K562 (cell line): ENCODE measurements around the gene CHST13. TPM values are rescaled to one million over a fixed set of nuclear protein-coding genes. Genes with fewer than 3 reads are reported as not detected.

ENCODE experiments used
- GATAD2A ChIP-seq: fragments of 450-650 bp; IDR thresholded peaks from 2 replicates; pipeline ENCODE4 v1.6.1; 2017
- SMAD4 ChIP-seq: fragments of 250-450 bp; sonication (Bioruptor Pico); conservative IDR thresholded peaks from 2 replicates; pipeline ENCODE4 v1.8.0; 2021; ENCODE audit warnings: inconsistent platforms, mild to moderate bottlenecking, moderate library complexity
- YY1 ChIP-seq, 3 experiments: IDR thresholded peaks; 2 replicates each; pipeline ENCODE4 v1.6.1; 2011; ENCODE audit warnings: low read length in 2 of 3, mild to moderate bottlenecking in 2 of 3, moderate library complexity in 2 of 3, borderline replicate concordance in 1 of 3, control low read depth in 1 of 3, low read depth in 1 of 3; ENCODE audit not compliant: insufficient read depth in 3 of 3, insufficient replicate concordance in 2 of 3, control insufficient read depth in 1 of 3, insufficient read length in 1 of 3; ENCODE audit errors: extremely low read depth in 1 of 3
- ZNF311 ChIP-seq: fragments of 250-450 bp; sonication (Bioruptor Pico); IDR thresholded peaks from 2 replicates; pipeline ENCODE4 v1.4.0; 2020; ENCODE audit warnings: mild to moderate bottlenecking, moderate library complexity
- polyA plus RNA-seq, 8 experiments: library from polyadenylated mRNA; depleted of rRNA in 4 of 8; stranded (reverse) in 5 of 8; unstranded in 3 of 8; fragments of >200 nt; fragmentation: Nextera tagmentation in 2 of 8; fragmentation: Illumina TruSeq in 1 of 8; extraction: Ambion mirVana in 2 of 8; extraction: Trizol in 1 of 8; gene quantifications; 2 replicates each; pipeline versions ENCODE4 v1.2.1 to v1.2.3, GENCODE V29; 2011 to 2014; ENCODE audit warnings: inconsistent platforms in 1 of 8, missing spikeins in 1 of 8
- total RNA-seq, 7 experiments: library from RNA; depleted of rRNA in 6 of 7; stranded (reverse); fragments of >200 nt in 6 of 7; fragmentation: Illumina TruSeq in 2 of 7; extraction: Trizol in 2 of 7; gene quantifications; 2 replicates each; pipeline versions ENCODE4 v1.2.1 to v1.2.3, GENCODE V29; 2011 to 2021; ENCODE audit warnings: low replicate concordance in 1 of 7
- TF ChIP-seq, protein P1 (sequence below), 2 experiments: fragments of 450-650 bp in 1 of 2; sonication (generic) in 1 of 2; formaldehyde crosslinking in 1 of 2; IDR thresholded peaks; 2 replicates each; pipeline versions ENCODE4 v1.7.1 to v1.9.0; 2016 to 2022; ENCODE audit warnings: inconsistent platforms in 1 of 2, mild to moderate bottlenecking in 1 of 2, missing genetic modification reagents in 1 of 2

CHST13 gene
- total and polyA plus RNA-seq, 9 of the 15 experiments (the other 6 are each of a cell fraction or from before 2014, with no cell fraction given): not detected

DNA sequence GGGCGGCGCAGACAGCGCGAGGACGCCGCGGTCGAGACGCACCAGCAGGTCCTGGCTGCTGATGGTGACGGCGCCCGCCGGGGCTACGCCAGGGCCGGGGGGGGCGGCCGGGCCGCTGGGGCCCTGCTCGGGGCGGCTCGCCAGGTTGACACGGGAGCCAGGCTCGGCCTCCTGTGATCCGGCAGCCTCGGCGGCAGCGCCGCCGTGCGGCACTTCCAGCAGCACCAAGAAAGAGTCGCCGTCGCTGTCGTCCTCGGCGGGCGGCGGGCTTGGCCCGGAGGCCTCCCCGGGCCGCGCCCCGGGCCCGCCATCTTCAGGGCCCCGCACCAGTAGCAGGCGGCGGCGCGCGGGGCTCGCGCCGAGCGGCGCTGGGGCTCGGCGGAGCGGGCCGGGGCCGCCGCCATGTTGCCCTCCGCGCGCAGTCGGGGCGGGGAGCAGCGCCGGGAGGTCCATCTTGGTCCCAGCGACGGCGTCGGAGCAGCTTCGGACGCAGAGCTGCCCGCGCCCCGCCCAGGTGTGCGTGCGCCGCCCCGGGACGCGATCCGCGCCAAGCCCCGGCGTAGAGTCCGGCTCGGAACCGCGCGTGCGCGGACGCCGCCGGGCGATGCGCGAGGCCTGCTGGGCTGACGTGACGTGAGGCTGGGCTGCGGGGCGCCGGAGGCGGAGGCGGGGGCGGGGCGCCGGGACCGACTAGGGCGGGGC lies 48.4 kb upstream of the CHST13 start, which contains the start of gene ZXDC (continued):
- TF ChIP-seq, protein P1, sequence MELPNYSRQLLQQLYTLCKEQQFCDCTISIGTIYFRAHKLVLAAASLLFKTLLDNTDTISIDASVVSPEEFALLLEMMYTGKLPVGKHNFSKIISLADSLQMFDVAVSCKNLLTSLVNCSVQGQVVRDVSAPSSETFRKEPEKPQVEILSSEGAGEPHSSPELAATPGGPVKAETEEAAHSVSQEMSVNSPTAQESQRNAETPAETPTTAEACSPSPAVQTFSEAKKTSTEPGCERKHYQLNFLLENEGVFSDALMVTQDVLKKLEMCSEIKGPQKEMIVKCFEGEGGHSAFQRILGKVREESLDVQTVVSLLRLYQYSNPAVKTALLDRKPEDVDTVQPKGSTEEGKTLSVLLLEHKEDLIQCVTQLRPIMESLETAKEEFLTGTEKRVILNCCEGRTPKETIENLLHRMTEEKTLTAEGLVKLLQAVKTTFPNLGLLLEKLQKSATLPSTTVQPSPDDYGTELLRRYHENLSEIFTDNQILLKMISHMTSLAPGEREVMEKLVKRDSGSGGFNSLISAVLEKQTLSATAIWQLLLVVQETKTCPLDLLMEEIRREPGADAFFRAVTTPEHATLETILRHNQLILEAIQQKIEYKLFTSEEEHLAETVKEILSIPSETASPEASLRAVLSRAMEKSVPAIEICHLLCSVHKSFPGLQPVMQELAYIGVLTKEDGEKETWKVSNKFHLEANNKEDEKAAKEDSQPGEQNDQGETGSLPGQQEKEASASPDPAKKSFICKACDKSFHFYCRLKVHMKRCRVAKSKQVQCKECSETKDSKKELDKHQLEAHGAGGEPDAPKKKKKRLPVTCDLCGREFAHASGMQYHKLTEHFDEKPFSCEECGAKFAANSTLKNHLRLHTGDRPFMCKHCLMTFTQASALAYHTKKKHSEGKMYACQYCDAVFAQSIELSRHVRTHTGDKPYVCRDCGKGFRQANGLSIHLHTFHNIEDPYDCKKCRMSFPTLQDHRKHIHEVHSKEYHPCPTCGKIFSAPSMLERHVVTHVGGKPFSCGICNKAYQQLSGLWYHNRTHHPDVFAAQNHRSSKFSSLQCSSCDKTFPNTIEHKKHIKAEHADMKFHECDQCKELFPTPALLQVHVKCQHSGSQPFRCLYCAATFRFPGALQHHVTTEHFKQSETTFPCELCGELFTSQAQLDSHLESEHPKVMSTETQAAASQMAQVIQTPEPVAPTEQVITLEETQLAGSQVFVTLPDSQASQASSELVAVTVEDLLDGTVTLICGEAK (IDR thresholded peaks at IDR 0.05): no peak
- TF ChIP-seq, protein P1 (CRISPR knock-in tag; IDR thresholded peaks at IDR 0.05): no peak
- TF ChIP-seq ZNF311: no peak
- TF ChIP-seq SMAD4 (CRISPR knock-in tag): peak; percentile 71
- TF ChIP-seq GATAD2A: no peak
- peak; percentile 61 to 80 (median 79) for TF ChIP-seq YY1 (IDR thresholded peaks at IDR 0.05; ENCODE audit: borderline replicate concordance in 1 of 3, control insufficient read depth in 1 of 3, extremely low read depth in 1 of 3, insufficient read depth in 3 of 3, insufficient read length in 1 of 3, insufficient replicate concordance in 2 of 3, low read depth in 1 of 3, low read length in 2 of 3)
